ENCODE results near the gene NPSR1.
A peak's percentile ranks its signal among the peaks of the same experiment; 100 is the strongest.

Gene NPSR1

GRCh38 chr7:34723866-34724490 is 66.0 kb downstream of the NPSR1 start:
- no peak for DNase-seq

- no peak for DNase-seq
Measured at GRCh38 chr7:34726221-34726620, 68.2 kb downstream of the NPSR1 start.

- DNase-seq = peak; percentile 30
Measured at GRCh38 chr7:34727464-34727995, 69.5 kb downstream of the NPSR1 start.

DNA sequence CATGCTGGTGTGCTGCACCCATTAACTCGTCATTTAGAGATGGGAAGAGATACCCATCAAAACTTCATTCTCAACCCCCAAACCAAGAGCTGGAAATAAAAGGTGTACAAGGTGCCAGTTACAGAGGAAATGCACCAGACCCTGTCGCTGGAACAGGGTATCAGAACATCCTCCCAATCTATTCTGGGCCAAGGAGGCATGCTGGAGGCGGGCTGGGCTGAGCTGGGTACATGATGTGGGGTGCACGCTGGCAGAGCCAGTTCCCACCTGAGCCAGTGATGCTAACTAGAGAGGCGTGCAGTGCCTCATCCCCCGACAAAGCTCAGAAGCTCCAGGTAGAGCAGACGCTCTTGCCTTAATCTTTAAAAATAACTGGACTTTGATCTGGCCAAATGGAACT is 70.1 kb downstream of the NPSR1 start:
- DNase-seq = no peak

DNA sequence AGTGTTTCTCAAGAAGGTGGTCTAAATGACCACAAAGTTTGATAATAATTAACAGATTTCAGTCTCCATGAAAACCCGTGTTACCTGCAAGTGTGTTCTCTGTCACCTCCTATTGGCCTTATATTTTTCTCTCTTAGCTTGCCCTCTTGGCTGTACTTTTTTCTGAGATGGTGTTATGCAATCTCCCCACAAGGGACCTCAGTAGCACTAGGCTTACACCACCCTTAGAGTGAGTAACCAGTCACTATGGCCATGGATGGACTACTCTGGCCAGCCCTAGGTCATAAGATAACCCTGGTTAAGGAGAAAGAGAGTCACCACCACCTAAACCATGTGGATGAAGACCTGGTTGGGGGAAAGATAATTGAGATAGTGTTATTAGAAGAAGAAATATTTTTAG is 76.8 kb downstream of the NPSR1 start:
- no peak for DNase-seq

GRCh38 chr7:34735526-34735925 is 77.5 kb downstream of the NPSR1 start:
- DNase-seq = no peak

GRCh38 chr7:34739651-34740300 is 81.8 kb downstream of the NPSR1 start:
- DNase-seq = no peak

DNA sequence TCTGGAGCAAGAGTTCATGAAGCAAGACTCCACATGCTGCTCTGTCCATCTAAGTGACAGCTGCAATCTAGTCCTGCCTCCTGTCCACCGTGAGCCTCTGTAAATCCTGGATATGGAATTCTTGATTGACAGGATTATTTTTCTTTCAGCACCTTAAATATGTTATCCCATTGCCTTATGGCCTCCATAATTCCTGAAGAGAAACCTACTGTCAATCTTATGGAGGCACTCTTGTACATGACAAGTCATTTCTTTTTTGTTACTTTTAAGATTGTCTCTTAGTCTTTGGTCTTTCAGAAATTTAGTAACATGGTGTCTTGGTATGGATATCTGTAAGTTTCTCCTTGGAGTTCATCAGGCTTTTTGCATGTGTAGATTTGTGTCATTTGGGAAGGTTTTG is 82.8 kb downstream of the NPSR1 start:
- DNase-seq = no peak

DNA sequence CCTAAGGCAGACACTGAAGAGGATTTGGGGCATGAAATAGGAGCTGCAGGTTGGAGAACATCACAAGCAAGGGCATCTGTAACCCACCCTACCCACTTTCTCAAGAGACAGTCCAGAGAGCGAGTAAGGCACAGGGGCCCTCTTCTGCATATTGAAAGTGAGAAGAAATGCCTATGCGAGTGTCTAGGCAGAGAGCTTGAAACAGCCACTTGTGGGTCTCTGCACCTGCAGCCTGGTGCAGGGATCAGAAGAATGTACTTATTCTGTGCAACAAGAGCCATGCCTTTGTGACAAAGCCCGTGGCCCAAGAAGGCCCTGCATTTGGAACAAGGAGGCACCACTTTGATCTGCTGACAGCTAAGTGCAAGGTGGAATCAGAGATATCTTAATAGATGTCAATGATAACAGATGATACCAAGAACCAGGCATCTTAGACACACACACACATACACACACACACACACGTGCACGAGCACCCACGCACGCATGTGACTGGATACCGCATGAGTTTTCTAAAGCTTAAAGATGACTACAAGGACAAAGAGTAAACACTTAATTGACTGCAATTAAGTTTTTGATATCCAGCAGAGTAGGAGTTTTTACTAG is 89.3 kb downstream of the NPSR1 start:
- peak; percentile 19 for DNase-seq

DNA sequence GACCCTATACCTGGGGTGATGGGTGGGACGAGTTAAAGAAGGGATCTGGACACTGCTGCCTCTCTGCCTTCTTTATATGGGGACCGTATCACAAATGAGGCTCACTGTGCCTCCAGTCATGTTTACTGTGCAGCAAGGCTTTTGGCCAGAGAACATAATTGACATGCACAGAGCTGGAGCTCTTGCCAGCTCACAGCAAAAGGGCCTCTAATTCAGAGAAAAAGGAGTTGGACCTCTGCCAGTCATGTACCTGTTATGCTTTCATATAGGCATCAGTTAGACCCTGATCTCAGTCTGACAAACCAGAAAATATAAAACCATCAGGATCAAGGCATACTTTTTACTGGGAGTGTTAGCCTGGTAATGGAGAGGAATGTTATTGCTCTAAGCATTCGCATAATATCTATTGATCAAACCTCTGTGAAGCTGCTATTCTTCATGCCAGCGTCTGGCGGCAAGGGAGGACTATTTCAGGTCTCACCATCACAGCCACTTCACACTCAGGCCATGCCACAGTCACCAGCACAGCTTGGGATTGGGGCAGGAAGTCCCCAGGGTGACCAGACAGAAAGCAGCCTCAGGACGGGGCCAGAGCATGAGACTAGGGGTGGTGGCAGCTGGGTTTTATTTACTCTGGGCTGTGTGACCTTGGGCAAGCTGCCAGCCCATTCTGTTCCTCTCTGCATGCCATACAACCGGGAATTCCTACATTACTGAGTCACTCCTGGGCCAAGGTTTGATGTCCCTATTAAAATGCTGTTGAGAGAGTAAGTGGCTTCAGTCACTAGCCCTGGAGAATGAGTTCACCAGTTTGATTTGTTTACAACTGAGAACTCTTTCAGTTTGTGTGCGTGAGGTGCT is 90.1 kb downstream of the NPSR1 start:
- peak; percentile 70 for DNase-seq

DNA sequence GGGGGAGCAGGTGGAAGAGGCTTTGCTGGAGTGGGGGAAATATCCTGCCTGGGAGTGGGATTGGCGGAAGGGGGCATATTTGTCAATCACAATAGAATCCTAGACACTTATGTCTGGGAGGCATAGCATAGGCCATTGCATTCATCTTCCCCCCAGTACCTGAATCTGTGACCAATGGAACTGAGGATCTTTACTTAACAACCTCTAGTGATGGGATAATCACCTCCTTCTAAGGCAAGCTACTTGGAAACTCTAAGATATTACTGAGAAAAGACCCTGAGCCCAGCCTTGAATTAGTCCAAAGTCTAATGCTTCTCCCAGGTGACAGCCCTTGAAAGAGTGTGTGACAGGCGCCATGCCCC is 90.7 kb downstream of the NPSR1 start:
- DNase-seq = no peak

DNA sequence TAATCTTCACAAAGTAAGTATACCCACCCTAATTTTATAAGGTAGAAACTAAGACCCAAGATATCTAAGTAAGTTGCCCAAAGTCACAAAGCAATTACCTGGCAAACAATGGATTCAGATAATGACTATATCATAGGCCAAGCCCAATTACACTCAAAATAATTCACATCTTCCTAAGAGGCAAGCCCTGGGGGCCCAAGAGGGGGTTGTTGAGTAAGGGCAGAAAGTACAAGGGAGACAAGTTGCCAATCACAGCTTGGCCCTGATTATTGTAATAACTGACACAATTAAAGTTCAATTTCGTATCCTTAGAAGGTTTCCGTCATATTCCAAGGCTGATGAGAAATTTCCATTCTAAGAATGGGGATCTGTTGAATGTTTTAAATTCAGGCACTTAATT is 91.4 kb downstream of the NPSR1 start:
- no peak for DNase-seq

GRCh38 chr7:34750209-34750608 is 92.2 kb downstream of the NPSR1 start:
- DNase-seq = no peak

DNA sequence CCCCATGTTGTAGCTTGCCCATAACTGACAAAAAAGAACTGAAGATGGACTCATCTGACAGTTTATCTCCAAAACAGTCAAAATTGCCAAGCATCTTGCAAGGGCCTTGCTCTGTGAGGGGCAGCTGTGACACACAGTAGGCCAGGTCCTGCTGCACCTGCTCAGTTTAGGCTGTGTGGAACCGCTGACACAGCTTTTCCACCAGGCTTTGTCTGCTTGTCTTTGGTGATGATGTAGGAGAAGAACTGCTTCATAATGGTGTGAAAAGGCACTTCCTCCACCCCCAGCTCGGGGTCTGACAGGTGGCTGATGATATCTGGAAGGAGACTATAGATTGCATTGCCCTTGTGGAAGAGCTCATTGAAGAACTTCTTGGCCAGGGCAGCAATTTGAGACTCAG is 92.6 kb downstream of the NPSR1 start:
- DNase-seq = no peak

DNA sequence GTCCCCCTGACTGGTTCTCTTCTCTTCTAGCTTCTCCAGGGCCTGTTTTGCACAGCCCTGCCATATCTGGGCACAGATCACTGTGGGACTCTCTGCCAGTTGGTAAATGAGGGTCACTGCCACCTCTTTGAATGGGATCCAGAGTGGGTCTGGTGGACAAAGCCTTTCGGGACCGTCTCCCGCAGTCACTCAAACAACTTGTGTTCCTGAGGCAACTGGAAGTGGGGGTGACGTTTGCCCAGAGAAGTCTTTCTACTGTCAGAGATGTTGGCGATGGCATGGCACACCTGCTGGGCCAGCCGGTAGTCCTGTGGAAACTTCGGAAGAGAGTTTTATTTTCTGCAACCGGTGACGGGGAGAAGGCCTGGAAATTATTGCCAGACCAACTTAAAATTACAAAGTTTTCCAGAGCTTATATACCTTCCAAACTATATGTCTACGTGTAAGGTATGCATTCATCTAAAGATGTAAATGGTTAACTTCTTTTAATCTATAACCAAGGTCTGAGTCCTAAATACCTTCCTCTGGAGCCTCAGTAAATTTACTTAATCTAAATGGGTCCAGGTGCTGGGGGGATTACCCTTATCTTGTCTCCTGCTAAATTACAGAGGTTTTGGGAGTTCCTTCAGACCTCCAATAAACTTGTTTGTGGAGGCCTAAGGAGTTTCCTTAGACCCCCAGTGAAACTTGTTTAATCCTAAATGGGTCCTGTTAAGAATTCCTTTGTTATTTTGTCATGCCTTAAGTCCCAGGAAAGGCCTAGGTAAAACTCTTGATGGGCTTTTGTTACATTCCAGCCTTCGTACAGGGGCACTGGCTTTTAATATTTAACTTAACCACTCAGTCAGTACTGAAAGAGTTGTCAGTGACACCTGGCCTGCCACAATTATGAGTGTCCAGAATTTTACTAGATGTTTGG is 94.0 kb downstream of the NPSR1 start:
- no peak for DNase-seq

DNA sequence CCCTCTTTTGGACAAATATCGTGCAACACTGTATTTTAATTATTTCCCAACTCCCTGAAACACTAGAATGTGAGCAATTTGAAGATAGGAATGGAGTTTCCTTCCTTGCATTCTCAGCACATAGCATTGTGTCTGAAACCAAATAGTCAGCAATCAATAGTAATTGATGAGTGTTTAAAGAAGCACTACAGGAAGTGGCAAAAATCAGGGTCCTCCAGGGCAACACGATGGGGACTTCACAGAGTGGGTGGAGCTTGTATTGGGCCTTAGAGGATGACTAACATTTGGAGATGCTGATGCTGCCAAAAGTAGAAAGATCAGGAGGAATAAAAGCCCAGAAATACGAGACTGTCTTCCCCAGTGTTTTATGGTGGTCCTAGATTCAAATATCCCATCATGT is 94.9 kb downstream of the NPSR1 start:
- DNase-seq = no peak

DNA sequence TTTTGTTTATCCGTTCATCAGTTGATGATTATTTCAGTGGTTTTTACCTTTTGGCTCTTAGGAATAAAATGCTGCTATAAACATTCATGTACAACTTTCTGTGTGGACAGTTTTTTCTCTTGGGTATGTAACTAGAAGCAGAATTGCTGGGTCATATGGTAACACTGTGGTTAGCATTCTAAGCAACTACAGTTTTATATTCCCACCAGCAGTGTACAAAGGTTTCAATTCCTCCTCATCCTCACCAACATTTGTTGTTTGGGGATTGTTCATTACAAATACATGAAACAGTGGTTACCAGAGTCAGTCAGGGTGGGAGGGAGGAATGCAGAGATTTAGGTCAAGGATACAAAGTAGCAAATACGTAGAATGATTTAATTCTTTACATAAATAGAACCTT is 97.0 kb downstream of the NPSR1 start:
- no peak for DNase-seq

DNA sequence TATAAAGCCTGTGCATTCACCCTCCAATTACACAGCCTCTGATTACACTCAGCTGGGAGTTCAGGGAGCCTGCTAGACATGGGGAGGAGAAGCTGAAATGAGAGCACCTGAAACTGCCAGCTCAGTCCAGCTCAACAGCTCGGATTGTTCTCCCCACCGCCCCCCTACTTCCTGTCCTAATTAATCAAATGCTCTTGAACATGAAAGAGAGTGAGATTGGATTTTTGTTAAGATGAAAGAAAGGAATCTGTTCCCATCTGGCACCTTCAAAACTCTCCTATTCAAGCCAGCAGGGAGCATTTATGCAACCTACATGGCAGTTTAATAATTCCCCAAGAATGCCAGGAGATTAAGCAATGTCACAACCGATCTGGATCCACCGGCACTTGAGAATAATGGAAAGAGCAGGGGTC is 98.0 kb downstream of the NPSR1 start:
- no peak for DNase-seq

- no peak for DNase-seq
Measured at GRCh38 chr7:34756691-34757090, 98.7 kb downstream of the NPSR1 start.

DNA sequence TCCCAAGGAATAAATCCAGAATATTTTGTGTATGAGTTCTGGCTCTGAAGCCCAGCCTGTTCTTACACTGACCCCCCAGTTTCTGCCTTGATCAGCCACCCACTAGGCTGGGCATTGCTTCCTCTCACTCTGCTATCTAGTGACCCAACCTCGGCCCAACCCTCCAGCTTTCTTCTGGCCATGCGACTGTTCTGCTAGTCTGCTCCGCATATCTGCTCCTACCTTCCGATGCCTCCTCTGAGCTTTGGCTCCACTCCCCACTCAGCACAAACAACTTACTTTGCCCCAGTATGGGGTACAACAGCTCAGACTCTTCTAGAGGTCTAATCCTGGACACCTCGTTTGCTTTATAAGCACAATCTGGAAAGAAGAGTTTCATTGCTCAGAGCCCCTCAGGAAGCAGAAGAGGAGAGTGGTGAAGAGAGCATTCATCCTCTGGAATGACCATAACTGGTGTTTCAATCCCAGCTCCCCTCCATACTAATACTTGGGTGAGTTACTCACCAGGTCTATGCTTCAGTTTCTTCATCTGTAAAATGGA is 99.6 kb downstream of the NPSR1 start:
- DNase-seq = no peak

DNA sequence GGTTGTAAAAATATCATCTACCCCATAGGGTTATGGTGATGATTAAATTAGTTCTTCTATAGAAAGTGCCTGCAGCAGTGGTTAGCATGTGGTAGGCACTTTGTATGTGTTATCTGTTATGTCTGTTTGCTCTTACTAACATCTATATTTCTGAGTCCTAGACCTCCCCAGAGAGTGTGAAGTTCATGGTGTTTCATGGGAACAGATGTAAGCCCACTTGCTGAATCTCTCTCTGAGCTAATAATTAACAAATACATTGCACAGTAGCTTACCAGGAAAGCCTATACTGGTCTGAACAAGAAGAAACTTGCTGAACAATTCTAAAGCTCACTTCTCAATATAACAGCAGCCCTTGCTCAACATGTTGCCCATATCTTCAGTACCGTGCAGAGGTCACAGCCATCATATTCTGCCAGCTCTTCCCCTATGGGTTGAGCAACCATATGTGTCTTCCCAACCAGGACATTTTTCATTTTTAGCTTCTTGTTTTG is 100.1 kb downstream of the NPSR1 start:
- no peak for DNase-seq

All from DMS79 (cell line).